ENCODE results near the gene INPP4B. TPM values are rescaled to one million over a fixed set of nuclear protein-coding genes. Genes with fewer than 3 reads are reported as not detected.

INPP4B gene
- total and polyA plus RNA-seq, 2 of the 4 experiments (the other 2 are of a cell fraction), result 1.8 to 14.0 TPM

- dilution Hi-C loops (cut with HindIII; ENCODE audit: low sequenced_read_pairs, unreplicated experiment), result no loop called here
- Histone ChIP-seq H3K18ac (ENCODE audit: low read depth, low read length) (no peak overlapping the region), H3K27me3 (ENCODE audit: control insufficient read depth, insufficient read depth, low read length) (no peaks in the 10 kb centered on the region), H2BK15ac (ENCODE audit: low read depth, low read length) (no peak overlapping the region), H4K5ac (ENCODE audit: low read depth, low read length) (no peak overlapping the region), H2AK9ac (replicated peaks; ENCODE audit: low read depth, low read length, poor library complexity) (no peak overlapping the region), H3K4me2 (ENCODE audit: low read depth, low read length) (no peak overlapping the region), H3K4me1 (ENCODE audit: control insufficient read depth, insufficient read depth, low read length) (peaks cover 1% of the 10 kb centered on the region; the same call in 1 of the 2 replicates), H2BK120ac (ENCODE audit: low read depth, low read length) (no peak overlapping the region), H4K91ac (ENCODE audit: insufficient read depth, low read depth, low read length) (no peak overlapping the region), H2AFZ (replicated peaks; ENCODE audit: low read length, poor library complexity) (no peak overlapping the region), H2BK5ac (ENCODE audit: low read depth, low read length, poor library complexity, severe bottlenecking) (no peak overlapping the region), H3K36me3 (ENCODE audit: control insufficient read depth, insufficient read depth, low read length) (no peaks in the 10 kb centered on the region), H3K9me3 (ENCODE audit: control insufficient read depth, insufficient read depth, low read length) (no peaks in the 10 kb centered on the region), H3K23ac (ENCODE audit: low read depth, low read length) (no peak overlapping the region), H3K4me3 (ENCODE audit: insufficient read depth, low read depth, low read length) (no peak overlapping the region), H4K8ac (ENCODE audit: low read depth in 2 of 2, low read length in 2 of 2) (no peak overlapping the region), H2AK5ac (ENCODE audit: low read depth, low read length) (no peak overlapping the region), H4K20me1 (ENCODE audit: insufficient read depth, low read length) (no peaks in the 10 kb centered on the region), H3K79me1 (ENCODE audit: low read depth in 1 of 2, low read length in 2 of 2) (no peaks in the 10 kb centered on the region), H3K56ac (ENCODE audit: extremely low read depth, insufficient read depth, low read length) (no peak overlapping the region), H3K9ac (ENCODE audit: low read depth, low read length) (no peak overlapping the region), H3K27ac (ENCODE audit: insufficient read depth, low read length) (no peak overlapping the region), H2BK20ac (ENCODE audit: low read depth, low read length) (no peak overlapping the region; the same call in 1 of the 2 replicates), H3K4ac (ENCODE audit: low read depth, low read length) (no peak overlapping the region), H3K14ac (replicated peaks; ENCODE audit: low read depth, low read length) (0 out of 2 replicates have a peak overlapping the region, but pooled peaks have one; percentile 23), H3K9me1 (ENCODE audit: insufficient read depth, low read length) (peaks cover 10% of the 10 kb centered on the region)
- WGBS, 2 experiments (ENCODE audit: extremely low coverage in 2 of 2, insufficient read length in 1 of 2), result no CpG with 5 or more reads among the region's 4 CpGs
- ChIA-PET POLR2A (ENCODE audit: unreplicated experiment) (no interaction called here), CTCF (interaction anchor here (0.6 to 1.1 kb wide), 2 partner anchors 46 to 71 kb away, joined by 3 to 4 read pairs; no protein-coding TSS in a partner anchor)
- DNase-seq (peak; percentile 9), ATAC-seq (ENCODE audit: low read depth) (no peak)
- no TSS peak for BruUV-seq (replicated peaks)
- in situ Hi-C loops (cut with MboI; ENCODE audit: low sequenced_read_pairs), result no loop called here
- intact Hi-C loops (cut with micrococcal nuclease), result no loop called here
- TF ChIP-seq BHLHE40 (IDR thresholded peaks at IDR 0.05; ENCODE audit: low read depth, low read length) (no peak), NFE2L2 (IDR thresholded peaks at IDR 0.05; ENCODE audit: low read depth, low read length) (no peak), SMC3 (IDR thresholded peaks at IDR 0.05; ENCODE audit: low read depth, low read length) (no peak), FOS (IDR thresholded peaks at IDR 0.05; ENCODE audit: low read depth, low read length) (no peak), CHD1 (IDR thresholded peaks at IDR 0.05; ENCODE audit: low read depth, low read length) (no peak), MXI1 (IDR thresholded peaks at IDR 0.05; ENCODE audit: borderline replicate concordance, low read depth, low read length) (no peak), ELK1 (IDR thresholded peaks at IDR 0.05; ENCODE audit: borderline replicate concordance, low read depth, low read length) (no peak), MAFK (IDR thresholded peaks at IDR 0.05; ENCODE audit: low read depth, low read length) (no peak), MAZ (IDR thresholded peaks at IDR 0.05; ENCODE audit: borderline replicate concordance, low read depth, low read length) (no peak), POLR2A (IDR thresholded peaks at IDR 0.05; ENCODE audit: low read depth, low read length) (no peak), CEBPB (IDR thresholded peaks at IDR 0.05; ENCODE audit: low read depth, low read length) (no peak), RFX5 (IDR thresholded peaks at IDR 0.05; ENCODE audit: low read depth, low read length) (no peak), RCOR1 (IDR thresholded peaks at IDR 0.05; ENCODE audit: insufficient replicate concordance, low read length) (no peak)
- TF ChIP-seq, protein P1, sequence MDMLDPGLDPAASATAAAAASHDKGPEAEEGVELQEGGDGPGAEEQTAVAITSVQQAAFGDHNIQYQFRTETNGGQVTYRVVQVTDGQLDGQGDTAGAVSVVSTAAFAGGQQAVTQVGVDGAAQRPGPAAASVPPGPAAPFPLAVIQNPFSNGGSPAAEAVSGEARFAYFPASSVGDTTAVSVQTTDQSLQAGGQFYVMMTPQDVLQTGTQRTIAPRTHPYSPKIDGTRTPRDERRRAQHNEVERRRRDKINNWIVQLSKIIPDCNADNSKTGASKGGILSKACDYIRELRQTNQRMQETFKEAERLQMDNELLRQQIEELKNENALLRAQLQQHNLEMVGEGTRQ (IDR thresholded peaks at IDR 0.05; ENCODE audit: low read depth, low read length), result no peak
- TF ChIP-seq, protein P2, sequence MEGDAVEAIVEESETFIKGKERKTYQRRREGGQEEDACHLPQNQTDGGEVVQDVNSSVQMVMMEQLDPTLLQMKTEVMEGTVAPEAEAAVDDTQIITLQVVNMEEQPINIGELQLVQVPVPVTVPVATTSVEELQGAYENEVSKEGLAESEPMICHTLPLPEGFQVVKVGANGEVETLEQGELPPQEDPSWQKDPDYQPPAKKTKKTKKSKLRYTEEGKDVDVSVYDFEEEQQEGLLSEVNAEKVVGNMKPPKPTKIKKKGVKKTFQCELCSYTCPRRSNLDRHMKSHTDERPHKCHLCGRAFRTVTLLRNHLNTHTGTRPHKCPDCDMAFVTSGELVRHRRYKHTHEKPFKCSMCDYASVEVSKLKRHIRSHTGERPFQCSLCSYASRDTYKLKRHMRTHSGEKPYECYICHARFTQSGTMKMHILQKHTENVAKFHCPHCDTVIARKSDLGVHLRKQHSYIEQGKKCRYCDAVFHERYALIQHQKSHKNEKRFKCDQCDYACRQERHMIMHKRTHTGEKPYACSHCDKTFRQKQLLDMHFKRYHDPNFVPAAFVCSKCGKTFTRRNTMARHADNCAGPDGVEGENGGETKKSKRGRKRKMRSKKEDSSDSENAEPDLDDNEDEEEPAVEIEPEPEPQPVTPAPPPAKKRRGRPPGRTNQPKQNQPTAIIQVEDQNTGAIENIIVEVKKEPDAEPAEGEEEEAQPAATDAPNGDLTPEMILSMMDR (conservative IDR thresholded peaks at IDR 0.05; ENCODE audit: low read depth, low read length), result no peak
Measured at GRCh38 chr4:142474398-142475087, 371.6 kb downstream of the INPP4B start.
